ENCODE data around the gene BCL2L11.

BCL2L11 gene

DNA sequence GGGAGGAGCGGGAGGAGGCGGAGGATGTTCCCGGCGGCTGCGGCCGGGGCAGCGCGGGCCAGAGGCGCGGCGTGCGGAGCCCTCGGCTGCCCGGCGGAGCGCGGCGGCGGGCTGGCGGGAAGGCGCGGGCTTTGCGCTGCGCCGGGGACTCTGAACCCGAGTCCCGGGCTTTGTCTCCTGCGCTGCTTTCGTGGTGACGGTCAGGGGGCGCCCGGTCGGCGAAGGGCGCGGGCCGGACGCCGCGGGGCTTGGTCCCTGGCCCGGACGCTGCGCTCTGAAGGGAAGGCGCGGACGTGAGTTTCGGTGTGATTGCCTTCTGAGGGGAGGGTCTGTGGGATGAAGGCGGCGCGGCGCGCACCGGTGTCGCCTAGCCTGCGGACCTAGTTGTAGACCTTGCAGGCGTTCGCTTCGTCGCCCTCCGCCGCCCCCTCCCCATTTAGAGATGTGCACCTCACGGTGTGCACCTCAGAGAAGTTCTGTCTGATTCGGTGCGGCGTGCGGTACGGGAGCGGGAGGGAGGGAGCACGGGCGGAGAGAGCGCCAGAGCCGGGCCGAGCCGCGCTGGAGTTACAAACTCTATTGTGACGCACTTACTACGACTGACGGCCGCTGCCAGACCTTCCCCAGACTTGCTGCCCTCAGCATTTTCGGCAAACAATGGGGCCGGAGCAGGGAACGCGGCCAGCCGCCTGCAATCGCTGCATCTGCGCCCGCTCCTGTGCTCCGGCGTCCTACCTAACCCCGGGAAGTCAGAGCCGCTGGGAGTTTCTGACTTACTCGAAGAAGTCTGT, 2.1 kb downstream of the BCL2L11 start:
- Mint-ChIP-seq H3K9me3 (no peaks in the 10 kb centered on the region), H3K27ac (peak overlapping the region; percentile 42), H3K4me3 (peak overlapping the region; percentile 84), H3K36me3 (ENCODE audit: low read depth) (peaks cover 51% of the 10 kb centered on the region), H3K27me3 (peaks cover 22% of the 10 kb centered on the region), H3K4me1 (peaks cover 63% of the 10 kb centered on the region)
- ATAC-seq (no peak), DNase-seq (peak; percentile 49)

DNA sequence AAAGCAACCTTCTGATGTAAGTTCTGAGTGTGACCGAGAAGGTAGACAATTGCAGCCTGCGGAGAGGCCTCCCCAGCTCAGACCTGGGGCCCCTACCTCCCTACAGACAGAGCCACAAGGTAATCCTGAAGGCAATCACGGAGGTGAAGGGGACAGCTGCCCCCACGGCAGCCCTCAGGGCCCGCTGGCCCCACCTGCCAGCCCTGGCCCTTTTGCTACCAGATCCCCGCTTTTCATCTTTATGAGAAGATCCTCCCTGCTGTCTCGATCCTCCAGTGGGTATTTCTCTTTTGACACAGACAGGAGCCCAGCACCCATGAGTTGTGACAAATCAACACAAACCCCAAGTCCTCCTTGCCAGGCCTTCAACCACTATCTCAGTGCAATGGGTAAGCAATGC, 3.0 kb downstream of the BCL2L11 start:
- no peaks in the 10 kb centered on the region for H3K9me3 Mint-ChIP-seq
- no peak for ATAC-seq
- peak overlapping the region; percentile 76 for H3K4me3 Mint-ChIP-seq
- peaks cover 61% of the 10 kb centered on the region for H3K4me1 Mint-ChIP-seq
- peaks cover 13% of the 10 kb centered on the region for H3K27me3 Mint-ChIP-seq
- H3K36me3 Mint-ChIP-seq (ENCODE audit: low read depth), result peaks cover 60% of the 10 kb centered on the region
- DNase-seq, result no peak
- H3K27ac Mint-ChIP-seq, result peak overlapping the region; percentile 47

DNA sequence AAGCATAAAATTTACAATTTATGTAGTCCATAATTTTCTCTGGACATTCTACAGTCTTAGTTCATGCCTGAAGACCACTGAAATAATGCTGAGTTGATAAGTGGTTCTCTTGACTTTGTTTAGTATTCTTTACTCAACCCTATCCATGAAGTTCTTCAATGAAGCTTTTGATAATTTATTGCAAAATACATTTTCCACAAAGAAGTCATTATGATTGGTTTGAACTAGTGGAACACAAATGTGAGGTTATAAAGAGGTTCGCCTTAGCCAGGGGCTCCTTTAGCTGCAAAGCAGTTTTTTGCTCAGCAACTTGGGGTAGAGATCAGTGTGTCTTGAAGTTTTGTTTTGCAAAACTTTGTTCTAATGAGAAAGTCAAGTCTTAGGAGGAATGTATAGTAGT, 5.9 kb downstream of the BCL2L11 start:
- no peak overlapping the region for H3K4me3 Mint-ChIP-seq

DNA sequence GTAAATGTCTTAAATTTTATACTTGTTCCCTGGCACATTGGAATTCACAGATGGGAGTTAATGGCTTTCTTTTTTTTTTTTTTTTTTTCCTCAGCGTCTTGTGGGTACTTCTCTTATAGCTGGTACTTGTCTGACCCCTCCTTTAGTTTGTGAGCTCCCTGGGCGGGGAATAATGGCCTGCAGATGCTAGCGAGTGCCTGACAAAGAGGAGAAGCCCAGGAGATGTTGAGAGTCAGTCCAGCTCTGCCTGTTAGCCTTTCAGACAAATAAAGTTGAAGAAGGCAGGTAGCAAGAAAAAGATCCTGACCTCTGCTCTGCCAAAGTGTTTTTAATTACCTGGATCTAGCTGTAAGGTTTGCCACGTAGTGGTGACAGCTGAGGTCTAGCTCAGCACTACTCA, 6.6 kb downstream of the BCL2L11 start:
- Mint-ChIP-seq H3K4me3 (no peak overlapping the region), H3K27ac (no peak overlapping the region), H3K36me3 (ENCODE audit: low read depth) (peaks cover 83% of the 10 kb centered on the region), H3K27me3 (no peaks in the 10 kb centered on the region), H3K9me3 (no peaks in the 10 kb centered on the region), H3K4me1 (peaks cover 66% of the 10 kb centered on the region)
- ATAC-seq, result no peak
- DNase-seq, result no peak

More for the DNA sequence above, 5.9 kb downstream of the BCL2L11 start:
- H3K9me3 Mint-ChIP-seq, result no peaks in the 10 kb centered on the region
- H3K4me1 Mint-ChIP-seq, result peaks cover 62% of the 10 kb centered on the region
- peaks cover 79% of the 10 kb centered on the region for H3K36me3 Mint-ChIP-seq (ENCODE audit: low read depth)
- ATAC-seq (no peak), DNase-seq (no peak)
- no peak overlapping the region for H3K27ac Mint-ChIP-seq
- H3K27me3 Mint-ChIP-seq, result no peaks in the 10 kb centered on the region

DNA sequence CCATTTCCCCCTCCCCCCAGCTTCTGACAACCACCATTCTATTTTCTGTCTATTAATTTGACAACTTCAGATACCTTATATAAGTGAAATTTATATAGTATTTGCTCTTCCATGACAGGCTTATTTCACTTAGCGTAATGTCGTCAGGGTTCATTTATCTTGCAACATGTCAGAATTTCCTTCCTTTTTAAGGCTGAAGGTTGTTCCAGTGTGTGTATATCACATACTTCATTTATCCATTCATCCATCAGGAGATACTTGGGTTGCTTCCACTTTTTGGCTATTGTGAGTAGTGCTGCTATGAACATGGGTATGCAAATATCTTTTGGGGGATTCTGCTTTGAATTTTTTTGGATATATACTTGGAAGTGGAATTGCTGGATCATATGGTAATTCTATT, 7.4 kb downstream of the BCL2L11 start:
- Mint-ChIP-seq H3K4me1 (peaks cover 65% of the 10 kb centered on the region), H3K27me3 (no peaks in the 10 kb centered on the region), H3K9me3 (no peaks in the 10 kb centered on the region), H3K4me3 (no peak overlapping the region), H3K27ac (no peak overlapping the region), H3K36me3 (ENCODE audit: low read depth) (peaks cover 84% of the 10 kb centered on the region)
- DNase-seq (no peak), ATAC-seq (no peak)

DNA sequence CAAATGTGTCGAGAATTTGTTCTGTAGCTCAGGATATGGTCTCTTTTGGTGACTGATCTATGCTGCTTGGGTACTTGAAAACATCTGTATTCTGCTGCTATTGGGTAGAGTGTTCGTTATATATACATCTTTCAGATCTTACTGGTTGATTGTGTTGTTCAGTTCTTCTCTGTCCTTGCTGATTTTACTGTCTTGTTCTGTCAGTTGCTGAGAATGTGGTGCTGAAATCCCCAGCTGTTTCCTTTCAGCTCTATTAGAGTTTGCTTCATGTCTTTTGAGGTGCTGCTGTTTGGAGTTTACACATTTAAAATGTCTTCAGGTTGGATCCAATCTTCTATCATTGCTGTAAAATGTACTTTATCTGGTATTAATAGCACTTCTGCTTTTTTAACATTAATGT, 12.9 kb downstream of the BCL2L11 start:
- no peak for ATAC-seq
- Mint-ChIP-seq H3K36me3 (ENCODE audit: low read depth) (peaks cover 73% of the 10 kb centered on the region), H3K9me3 (no peaks in the 10 kb centered on the region), H3K27ac (no peak overlapping the region), H3K4me1 (peaks cover 38% of the 10 kb centered on the region), H3K4me3 (no peak overlapping the region), H3K27me3 (no peaks in the 10 kb centered on the region)
- no peak for DNase-seq

DNA sequence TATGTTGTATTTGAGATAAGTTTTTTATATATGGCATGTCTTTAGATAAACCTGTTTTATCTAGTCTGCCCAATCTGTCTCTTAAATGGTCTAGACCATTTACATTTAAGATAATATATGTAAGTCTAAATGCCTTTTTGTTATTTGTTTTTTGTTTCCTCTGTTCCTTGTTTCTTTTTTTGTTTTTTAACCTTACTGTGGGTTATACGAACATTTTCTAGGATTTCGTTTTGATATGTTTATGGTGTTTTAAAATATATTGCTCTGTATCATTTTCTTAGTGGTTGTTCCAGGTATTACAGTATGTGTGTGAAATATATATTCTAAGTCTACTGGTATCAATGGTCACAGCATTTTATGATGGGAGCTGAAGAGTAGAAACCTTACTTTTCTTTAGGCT, 13.3 kb downstream of the BCL2L11 start:
- Mint-ChIP-seq H3K27me3 (no peaks in the 10 kb centered on the region), H3K36me3 (ENCODE audit: low read depth) (peaks cover 72% of the 10 kb centered on the region), H3K9me3 (no peaks in the 10 kb centered on the region), H3K4me1 (peaks cover 35% of the 10 kb centered on the region), H3K4me3 (no peak overlapping the region), H3K27ac (no peak overlapping the region)
- DNase-seq (no peak), ATAC-seq (no peak)

DNA sequence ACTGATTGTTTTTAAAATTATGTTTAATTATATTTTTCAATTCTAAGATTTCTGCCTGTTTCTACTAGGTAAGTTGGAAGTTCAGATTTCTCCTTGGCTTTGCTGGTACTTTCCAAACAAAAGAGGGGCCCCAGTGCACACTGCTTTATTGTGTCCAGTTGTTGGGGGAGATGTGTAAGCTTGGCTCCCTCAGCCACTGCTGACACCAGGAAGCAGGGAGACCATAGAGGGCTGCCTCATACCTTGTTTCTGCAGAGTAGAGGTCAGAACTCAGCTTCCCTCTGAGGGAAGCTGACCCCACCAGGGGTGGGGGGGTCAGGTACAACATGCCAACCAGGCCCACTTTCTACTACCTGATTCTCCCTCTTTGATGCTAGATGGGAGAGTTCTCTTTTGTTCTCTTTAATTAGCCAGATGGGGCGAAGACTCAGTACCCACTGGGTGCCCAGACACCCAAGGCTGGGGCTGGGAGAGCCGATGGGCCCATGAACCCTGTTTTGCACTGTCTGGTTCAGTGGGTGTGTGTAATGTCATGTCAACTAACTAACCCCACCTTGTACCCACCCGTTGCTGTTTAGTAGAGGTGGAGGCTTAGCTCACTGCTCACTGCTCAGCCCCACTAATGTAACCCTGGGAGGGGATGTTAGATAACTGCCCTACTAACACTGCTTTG, 14.7 kb downstream of the BCL2L11 start:
- no peak for DNase-seq
- Mint-ChIP-seq H3K27ac (no peak overlapping the region), H3K9me3 (no peaks in the 10 kb centered on the region), H3K4me1 (peaks cover 30% of the 10 kb centered on the region), H3K36me3 (ENCODE audit: low read depth) (peaks cover 76% of the 10 kb centered on the region), H3K27me3 (no peaks in the 10 kb centered on the region), H3K4me3 (no peak overlapping the region)
- no peak for ATAC-seq

DNA sequence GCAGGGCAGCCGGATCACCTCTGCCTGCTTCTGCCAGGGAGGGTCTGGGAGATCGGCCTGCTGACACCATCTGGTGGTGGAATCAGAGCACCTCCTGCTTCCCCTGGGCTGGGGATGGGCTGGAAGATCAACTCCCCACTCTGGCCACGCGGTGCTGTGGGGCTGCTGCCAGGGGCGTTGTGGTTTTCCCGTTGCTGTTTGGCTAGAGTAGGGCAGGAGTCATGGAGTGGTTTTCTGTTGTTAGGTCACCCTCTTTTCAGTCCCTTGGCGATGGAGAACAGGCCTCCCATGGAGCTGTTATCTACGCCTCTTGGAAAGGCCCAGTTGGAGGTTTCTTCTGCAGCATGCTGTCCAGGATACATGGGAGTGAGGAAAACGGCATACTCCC, 15.2 kb downstream of the BCL2L11 start:
- no peaks in the 10 kb centered on the region for H3K27me3 Mint-ChIP-seq
- no peak overlapping the region for H3K4me3 Mint-ChIP-seq
- no peak for DNase-seq
- H3K27ac Mint-ChIP-seq, result no peak overlapping the region
- peaks cover 76% of the 10 kb centered on the region for H3K36me3 Mint-ChIP-seq (ENCODE audit: low read depth)
- ATAC-seq, result peak; percentile 40
- no peaks in the 10 kb centered on the region for H3K9me3 Mint-ChIP-seq
- peaks cover 24% of the 10 kb centered on the region for H3K4me1 Mint-ChIP-seq

DNA sequence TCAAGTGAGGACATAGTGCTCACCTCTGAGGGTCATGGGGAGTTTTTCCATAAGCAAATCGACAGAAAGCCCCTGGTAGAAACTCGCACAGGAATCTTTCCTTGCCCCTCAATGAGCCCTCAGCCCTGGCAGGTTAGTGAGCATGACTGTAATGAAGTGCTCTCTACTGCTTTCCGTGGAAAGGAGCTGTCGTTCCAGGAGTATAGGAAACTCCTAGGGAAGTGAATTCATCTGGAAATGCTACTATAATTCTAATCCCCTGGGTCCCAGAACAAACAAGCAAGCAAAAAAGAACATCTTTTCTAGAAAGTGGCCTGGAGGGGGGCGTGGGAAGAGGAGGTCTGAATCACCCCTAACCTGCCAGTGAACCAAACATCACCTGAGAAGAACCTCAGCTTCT, 18.1 kb downstream of the BCL2L11 start:
- Mint-ChIP-seq H3K4me3 (no peak overlapping the region), H3K4me1 (peaks cover 18% of the 10 kb centered on the region), H3K9me3 (no peaks in the 10 kb centered on the region), H3K36me3 (ENCODE audit: low read depth) (peaks cover 80% of the 10 kb centered on the region), H3K27ac (no peak overlapping the region), H3K27me3 (no peaks in the 10 kb centered on the region)
- ATAC-seq, result no peak
- DNase-seq, result no peak

DNA sequence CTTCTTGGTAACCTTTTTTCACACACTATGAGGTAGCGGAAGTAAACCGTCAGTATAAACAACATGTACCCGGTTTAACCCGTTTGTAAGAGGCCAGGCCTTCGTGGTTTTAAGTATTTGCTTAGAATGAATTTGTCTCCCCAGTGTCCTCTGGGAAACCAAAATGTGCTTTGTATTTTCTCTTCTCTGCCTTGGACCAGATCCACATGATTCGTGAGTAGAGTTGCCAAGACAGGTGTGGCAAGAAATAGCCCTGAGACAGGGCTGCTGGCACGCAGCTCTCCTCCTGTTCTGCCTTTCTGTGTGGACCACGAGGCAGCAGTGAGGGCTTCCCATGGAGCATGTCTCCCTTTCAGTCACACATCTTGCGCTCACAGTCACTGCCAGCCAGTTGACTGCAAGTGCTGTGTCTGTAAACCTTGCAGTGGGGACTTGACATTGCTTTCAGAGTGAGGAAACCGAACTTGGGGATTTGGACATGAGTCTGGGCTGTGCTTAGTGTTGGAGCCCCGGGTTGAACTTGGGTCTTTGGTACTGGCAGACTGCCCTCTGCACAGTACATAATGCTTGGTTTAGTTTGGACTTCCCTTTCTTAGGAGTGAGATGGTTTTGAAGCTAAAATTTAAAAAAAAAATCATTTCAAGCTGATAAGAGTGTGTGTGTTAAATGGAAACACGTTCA, 19.1 kb downstream of the BCL2L11 start:
- ATAC-seq, result no peak
- Mint-ChIP-seq H3K27ac (no peak overlapping the region), H3K36me3 (ENCODE audit: low read depth) (peaks cover 76% of the 10 kb centered on the region), H3K27me3 (no peaks in the 10 kb centered on the region), H3K4me3 (no peak overlapping the region), H3K4me1 (peaks cover 15% of the 10 kb centered on the region), H3K9me3 (no peaks in the 10 kb centered on the region)
- DNase-seq, result no peak

DNA sequence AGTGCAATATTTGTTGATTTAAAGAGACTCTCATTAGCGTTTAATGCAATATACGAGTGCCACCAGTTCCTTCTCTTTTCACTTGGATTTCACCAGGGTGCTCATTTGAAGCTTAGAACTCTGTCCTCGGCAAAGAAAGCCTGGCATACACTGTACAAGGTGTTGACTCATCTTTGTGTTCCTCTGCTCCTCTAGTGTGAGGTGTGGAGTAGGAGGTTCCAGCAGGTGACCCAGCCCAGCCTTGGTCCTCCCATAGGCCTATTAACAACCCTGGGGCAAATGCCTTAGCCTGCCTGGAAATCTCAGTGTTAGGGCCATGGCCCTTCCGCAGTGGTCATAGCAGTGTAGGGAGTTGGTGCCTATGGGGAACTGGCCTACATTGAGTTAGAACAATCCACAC, 20.1 kb downstream of the BCL2L11 start:
- DNase-seq (no peak), ATAC-seq (peak; percentile 13)
- Mint-ChIP-seq H3K36me3 (ENCODE audit: low read depth) (peaks cover 77% of the 10 kb centered on the region), H3K4me3 (no peak overlapping the region), H3K27ac (no peak overlapping the region), H3K27me3 (no peaks in the 10 kb centered on the region), H3K9me3 (no peaks in the 10 kb centered on the region), H3K4me1 (peaks cover 25% of the 10 kb centered on the region)

DNA sequence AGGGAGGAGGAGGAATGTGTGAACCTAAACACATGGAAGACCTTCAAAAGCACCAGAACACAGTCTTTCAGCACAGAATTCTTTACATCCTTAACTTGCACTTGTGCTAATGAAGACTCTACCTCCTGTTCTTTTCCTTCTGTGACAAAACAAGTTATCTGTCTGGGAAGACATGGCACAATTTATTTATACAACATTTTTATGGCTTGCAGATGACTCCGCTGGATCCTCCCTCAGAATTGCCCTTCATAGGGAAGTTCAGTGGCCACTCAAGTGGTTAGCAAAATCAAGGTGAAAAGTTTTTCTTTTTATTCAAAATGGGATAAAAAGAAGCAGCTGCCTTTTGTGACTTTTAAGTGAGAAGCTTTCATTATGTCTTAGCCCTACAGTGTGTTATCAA, 21.4 kb downstream of the BCL2L11 start:
- no peaks in the 10 kb centered on the region for H3K9me3 Mint-ChIP-seq
- H3K4me3 Mint-ChIP-seq, result no peak overlapping the region
- no peak for DNase-seq
- H3K27me3 Mint-ChIP-seq, result no peaks in the 10 kb centered on the region
- H3K36me3 Mint-ChIP-seq (ENCODE audit: low read depth), result peaks cover 75% of the 10 kb centered on the region
- peaks cover 35% of the 10 kb centered on the region for H3K4me1 Mint-ChIP-seq
- no peak overlapping the region for H3K27ac Mint-ChIP-seq
- ATAC-seq, result no peak

DNA sequence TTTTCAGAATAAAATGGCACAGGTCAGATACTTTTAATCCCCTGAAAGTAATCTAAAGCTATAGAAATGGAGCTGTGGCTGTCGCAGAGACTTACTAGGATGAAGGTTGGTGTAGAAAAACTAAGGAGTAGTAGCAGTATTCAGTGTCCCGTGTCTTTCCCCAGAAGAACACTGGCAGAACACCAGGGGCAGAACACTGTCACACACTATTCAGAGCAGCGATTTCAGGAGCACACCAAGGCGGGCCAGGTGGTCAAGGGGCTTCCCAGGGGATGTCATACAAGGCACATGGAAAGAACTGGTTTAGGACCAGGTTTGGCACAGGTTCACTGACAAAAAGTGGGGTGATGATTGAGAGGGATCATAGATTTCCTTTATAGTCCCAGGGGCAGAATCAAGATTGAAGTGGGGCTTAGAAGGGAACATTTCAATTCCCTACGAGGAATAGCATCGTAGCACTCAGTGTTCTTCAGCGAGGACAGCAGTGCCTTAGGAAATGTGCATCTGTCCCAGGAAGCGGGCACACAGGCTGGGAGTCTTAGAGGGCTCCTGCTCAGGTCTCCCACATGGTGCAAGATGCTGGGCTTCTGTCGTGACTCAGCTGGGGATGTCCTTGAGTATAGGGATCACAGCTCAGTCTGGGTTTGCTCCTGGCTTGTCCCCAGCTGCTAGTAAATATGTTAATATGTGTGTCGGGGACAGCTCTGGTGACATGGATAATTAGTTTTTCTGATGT, 22.6 kb downstream of the BCL2L11 start:
- no peak overlapping the region for H3K27ac Mint-ChIP-seq
- peaks cover 36% of the 10 kb centered on the region for H3K4me1 Mint-ChIP-seq
- no peak for ATAC-seq
- H3K27me3 Mint-ChIP-seq, result no peaks in the 10 kb centered on the region
- no peak for DNase-seq
- peaks cover 76% of the 10 kb centered on the region for H3K36me3 Mint-ChIP-seq (ENCODE audit: low read depth)
- H3K9me3 Mint-ChIP-seq, result no peaks in the 10 kb centered on the region
- H3K4me3 Mint-ChIP-seq, result no peak overlapping the region

All from activated naive CD8-positive, alpha-beta T cell treated with anti-CD3 and anti-CD28 coated beads, Interleukin-2, amount 50 U/mL, for 24 hours (primary cell).